HCT116 (cell line): ENCODE results near the gene BLOC1S5. TPM values are rescaled to one million over a fixed set of nuclear protein-coding genes. Genes with fewer than 3 reads are reported as not detected.

Experiments used
- ATAC-seq: fragments of 200-7000 bp; cut with Tn5 transposase; 2 replicates; pipeline ENCODE4 v1.9.1; 2020; ENCODE audit warnings: mild to moderate bottlenecking, moderate library complexity
- BruUV-seq: library from RNA; stranded (reverse); fragments of 400-500 nt; replicated peaks from 2 replicates; lab custom pipeline; 2021; lab: Mats Ljungman, UMichigan
- CTCF ChIA-PET: fragments of 300-600 bp; sonication (Branson Sonifier 250); formaldehyde crosslinking; loops from one replicate; lab custom pipeline; 2021; ENCODE audit warnings: antibody characterized with exemption; lab: Charles Lee
- POLR2A ChIA-PET: fragments of 300-600, 350-600 bp; sonication (Branson Sonifier 250); formaldehyde crosslinking; loops from one replicate; lab custom pipeline; 2021; ENCODE audit warnings: antibody characterized with exemption; lab: Charles Lee
- RAD21 ChIA-PET, 2 experiments: fragments of 300-600 bp; sonication (Branson Sonifier 250); formaldehyde crosslinking; loops; one replicate each; lab custom pipeline; 2023; ENCODE audit warnings: low total read pairs in 2 of 2; ENCODE audit not compliant: uncharacterized antibody in 2 of 2, unreplicated experiment in 2 of 2, low non-redundant PET in 1 of 2; lab: Charles Lee
- DNase-seq: peaks from one replicate; pipeline ENCODE4 v3.0.0-alpha.2; 2010; ENCODE audit warnings: low read depth, low spot score
- H2AFZ ChIP-seq: fragments of 200-600 bp; shearing (Covaris generic), sonication (generic); 2 replicates; pipeline ENCODE4 v1.6.1; 2017; ENCODE audit warnings: low read depth, mixed run types, mixed read lengths, antibody characterized with exemption, low read length; ENCODE audit not compliant: poor library complexity, severe bottlenecking
- H3K27ac ChIP-seq: 2 replicates; pipeline ENCODE4 v1.5.1; 2012; ENCODE audit warnings: low read depth, low read length
- H3K27me3 ChIP-seq: fragments of 200-600 bp; sonication (generic); 2 replicates; pipeline ENCODE4 v1.6.1; 2016; ENCODE audit warnings: mixed run types, low read length, mixed read lengths; ENCODE audit not compliant: insufficient read depth
- H3K36me3 ChIP-seq, 2 experiments: fragments of 200-500 bp in 1 of 2; fragments of 200-600 bp in 1 of 2; sonication (Bioruptor generic) in 1 of 2; sonication (generic) in 1 of 2; 2 replicates each; pipeline versions ENCODE4 v1.5.1 to v1.6.1; 2014 to 2016; ENCODE audit warnings: low read length in 2 of 2, inconsistent platforms in 1 of 2, mixed read lengths in 1 of 2, mixed run types in 1 of 2; ENCODE audit not compliant: insufficient read depth in 2 of 2, control insufficient read depth in 1 of 2
- H3K4me1 ChIP-seq, 2 experiments: fragments of 200-600 bp in 1 of 2; sonication (generic) in 1 of 2; 2 replicates each; pipeline versions ENCODE4 v1.5.1 to v1.6.1; 2012 to 2017; ENCODE audit warnings: low read length in 2 of 2, inconsistent platforms in 1 of 2, mild to moderate bottlenecking in 1 of 2, mixed read lengths in 1 of 2, mixed run types in 1 of 2, moderate library complexity in 1 of 2; ENCODE audit not compliant: insufficient read depth in 2 of 2, control insufficient read depth in 1 of 2
- H3K4me2 ChIP-seq: fragments of 200-600 bp; sonication (generic); 2 replicates; pipeline ENCODE4 v1.6.1; 2017; ENCODE audit warnings: mixed run types, low read length, mixed read lengths
- H3K4me3 ChIP-seq, 2 experiments: fragments of 200-600 bp in 1 of 2; sonication (generic) in 1 of 2; replicated peaks in 1 of 2; 2 replicates each; pipeline ENCODE4 v1.5.1; 2011 to 2016; ENCODE audit warnings: low read length in 2 of 2, control low read depth in 1 of 2, low read depth in 1 of 2, mild to moderate bottlenecking in 1 of 2, mixed read lengths in 1 of 2, mixed run types in 1 of 2
- H3K79me2 ChIP-seq: fragments of 200-600 bp; sonication (generic); 2 replicates; pipeline ENCODE4 v1.6.1; 2017; ENCODE audit warnings: mild to moderate bottlenecking, mixed run types, low read length, moderate library complexity, mixed read lengths; ENCODE audit not compliant: insufficient read depth
- H3K9ac ChIP-seq: fragments of 200-600 bp; sonication (generic); 2 replicates; pipeline ENCODE4 v1.6.1; 2016; ENCODE audit warnings: low read length, mixed read lengths
- H3K9me2 ChIP-seq: fragments of 200-600 bp; sonication (generic), shearing (Covaris generic); 2 replicates; pipeline ENCODE4 v1.6.1; 2017; ENCODE audit warnings: mixed run types, mild to moderate bottlenecking, moderate library complexity; ENCODE audit not compliant: insufficient read depth
- H3K9me3 ChIP-seq, 2 experiments: fragments of 200-500 bp in 1 of 2; fragments of 200-600 bp in 1 of 2; sonication (Bioruptor generic) in 1 of 2; sonication (generic) in 1 of 2; 2 replicates each; pipeline ENCODE4 v1.6.1; 2014 to 2017; ENCODE audit warnings: low read length in 2 of 2, mixed read lengths in 2 of 2, inconsistent platforms in 1 of 2, low read depth in 1 of 2, mild to moderate bottlenecking in 1 of 2, mixed run types in 1 of 2, moderate library complexity in 1 of 2; ENCODE audit not compliant: control insufficient read depth in 1 of 2, insufficient read depth in 1 of 2
- H4K20me1 ChIP-seq: fragments of 200-600 bp; sonication (generic), shearing (Covaris generic); 2 replicates; pipeline ENCODE4 v1.6.1; 2017; ENCODE audit warnings: mixed run types, mild to moderate bottlenecking, moderate library complexity; ENCODE audit not compliant: insufficient read depth
- ATF3 ChIP-seq: IDR thresholded peaks from 2 replicates; pipeline ENCODE4 v1.6.1; 2012
- CBX3 ChIP-seq: IDR thresholded peaks from 2 replicates; pipeline ENCODE4 v1.6.1; 2012; ENCODE audit warnings: low read depth
- EGR1 ChIP-seq: IDR thresholded peaks from 2 replicates; pipeline ENCODE4 v1.6.1; 2012; ENCODE audit warnings: low read depth
- EZH2 ChIP-seq: fragments of 200-600 bp; sonication (generic); IDR thresholded peaks from 2 replicates; pipeline ENCODE4 v1.6.1; 2017; ENCODE audit warnings: antibody characterized with exemption, mixed run types
- EZH2phosphoT487 ChIP-seq: fragments of 200-600 bp; IDR thresholded peaks from 2 replicates; pipeline ENCODE4 v1.6.1; 2018; ENCODE audit warnings: antibody characterized with exemption, borderline replicate concordance
- FOSL1 ChIP-seq: IDR thresholded peaks from 2 replicates; pipeline ENCODE4 v1.6.1; 2012; ENCODE audit warnings: low read depth
- JUND ChIP-seq: IDR thresholded peaks from 2 replicates; pipeline ENCODE4 v1.6.1; 2012
- MAX ChIP-seq: IDR thresholded peaks from 2 replicates; pipeline ENCODE4 v1.6.1; 2012
- POLR2A ChIP-seq: IDR thresholded peaks from 2 replicates; pipeline ENCODE4 v1.7.0; 2011; ENCODE audit warnings: borderline replicate concordance; ENCODE audit not compliant: insufficient read depth, insufficient read length; ENCODE audit errors: extremely low read depth
- REST ChIP-seq: IDR thresholded peaks from 2 replicates; pipeline ENCODE4 v1.6.1; 2012; ENCODE audit warnings: low read depth
- TCF7L2 ChIP-seq: IDR thresholded peaks from 2 replicates; pipeline ENCODE4 v1.7.0; 2011; ENCODE audit warnings: borderline replicate concordance, inconsistent platforms; ENCODE audit not compliant: insufficient read depth, insufficient read length; ENCODE audit errors: extremely low read depth
- YY1 ChIP-seq: IDR thresholded peaks from 2 replicates; pipeline ENCODE4 v1.6.1; 2011; ENCODE audit warnings: low read length, low read depth, moderate library complexity, mild to moderate bottlenecking; ENCODE audit not compliant: insufficient replicate concordance; ENCODE audit errors: extremely low read depth
- ZBTB33 ChIP-seq: IDR thresholded peaks from 2 replicates; pipeline ENCODE4 v1.6.1; 2011; ENCODE audit warnings: mild to moderate bottlenecking, low read length, moderate library complexity; ENCODE audit not compliant: insufficient replicate concordance; ENCODE audit errors: extremely low read depth
- intact Hi-C: fragments of 100-400 bp; cut with micrococcal nuclease; formaldehyde crosslinking; loops from 2 replicates; pipeline ENCODE4 v1.10.0; 2022
- total RNA-seq: library from RNA; stranded (reverse); gene quantifications from one replicate; pipeline ENCODE4 v1.2.1, GENCODE V29; 2021; ENCODE audit not compliant: unreplicated experiment

Gene BLOC1S5
- total RNA-seq, 1 experiment from 2014 or later = 12.0 TPM

GRCh38 chr6:7975764-7976146, 88.4 kb downstream of the BLOC1S5 start:
- Histone ChIP-seq H3K79me2 (no peaks in the 10 kb centered on the region), H3K36me3 (no peaks in the 10 kb centered on the region), H3K9me3 (no peaks in the 10 kb centered on the region), H3K9ac (no peak overlapping the region), H2AFZ (no peak overlapping the region), H3K4me2 (peak overlapping the region; percentile 67), H3K27me3 (peaks cover 19% of the 10 kb centered on the region; the same call in 1 of the 2 replicates), H4K20me1 (peaks cover 4% of the 10 kb centered on the region; the same call in 1 of the 2 replicates), H3K9me2 (no peaks in the 10 kb centered on the region), H3K27ac (no peak overlapping the region), H3K4me1 (peaks cover 22 to 27% of the 10 kb centered on the region in 2 experiments), H3K4me3 (peak overlapping the region in 1 of 2 experiments; percentile 36; a peak in 2 of 4 replicates)
- intact Hi-C loops = no loop called here
- ChIA-PET RAD21 (no interaction called here), CTCF (no interaction called here), POLR2A (no interaction called here)
- TF ChIP-seq EZH2phosphoT487 (no peak), REST (no peak), YY1 (no peak), EZH2 (no peak), POLR2A (no peak), JUND (no peak), FOSL1 (no peak), MAX (no peak), EGR1 (no peak), ZBTB33 (no peak), CBX3 (no peak), TCF7L2 (no peak), ATF3 (no peak)
- ATAC-seq (peak; percentile 39), DNase-seq (no peak)
- no TSS peak for BruUV-seq
